ENCODE measurements around the gene POLR3GL.

- no peak for TF ChIP-seq POLR2A (IDR thresholded peaks at IDR 0.05; ENCODE audit: extremely low read depth, insufficient read length)
- no peak for TF ChIP-seq CTCF (IDR thresholded peaks at IDR 0.05; ENCODE audit: low read depth, low read length)
- TF ChIP-seq MYC (IDR thresholded peaks at IDR 0.05; ENCODE audit: low read depth, low read length): no peak
- TF ChIP-seq MAX (IDR thresholded peaks at IDR 0.05; ENCODE audit: low read depth, low read length): no peak
These were observed 10.2 kb downstream of the POLR3GL start for GRCh38 chr1:145974721-145975120.
